HL-60/S4 (cell line): ENCODE measurements around the gene RAI1.

ENCODE experiments used
- in situ Hi-C: fragments of 300-500 bp; cut with MboI; formaldehyde crosslinking; loops from 2 replicates; pipeline ENCODE4 v1.14.3; 2022; ENCODE audit warnings: low sequenced_read_pairs

The RAI1 gene

GRCh38 chr17:17696085-17696484 lies 14.8 kb downstream of the RAI1 start:
- in situ Hi-C loops, result loop anchor here (25.0 kb wide), 1 partner anchor 341 kb away; the partner anchor contains the start of genes ATPAF2 and GID4

DNA sequence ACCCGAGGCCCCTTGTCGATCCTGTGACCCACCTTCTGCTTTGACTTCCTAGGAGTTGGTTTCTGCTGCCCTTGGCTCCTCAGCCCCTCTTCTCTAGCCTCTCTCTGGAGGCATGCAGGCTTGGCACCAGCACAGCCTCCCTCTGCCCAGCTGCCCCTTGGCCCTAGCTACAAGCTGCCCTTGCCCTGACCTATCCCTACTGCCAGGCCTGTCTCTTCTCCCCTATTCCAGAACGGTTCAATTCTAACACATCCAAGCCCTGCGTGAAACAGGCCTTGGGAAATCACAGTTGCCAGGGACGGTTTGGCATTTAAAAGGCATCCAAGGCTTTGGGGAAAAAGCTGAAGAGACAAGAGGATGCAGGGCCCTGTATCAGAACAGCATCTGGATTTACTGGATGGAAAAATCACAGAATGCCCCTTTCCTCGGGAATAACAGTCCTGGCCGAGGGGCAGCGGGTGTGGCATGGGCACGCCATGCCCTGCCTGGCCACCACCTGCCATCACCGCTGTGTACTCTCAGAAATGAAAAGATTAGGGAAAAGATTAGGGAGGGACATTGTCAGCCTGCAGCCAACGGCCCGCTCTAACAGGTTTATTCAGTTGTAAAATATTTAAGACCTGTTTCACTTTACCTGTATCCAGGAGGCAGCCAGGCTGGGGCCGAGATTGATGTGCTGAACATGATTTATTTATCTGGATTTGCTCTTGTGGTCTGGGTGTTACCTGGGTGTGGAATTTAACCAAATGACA lies 15.8 kb downstream of the RAI1 start:
- in situ Hi-C loops, result loop anchor here (25.0 kb wide), 1 partner anchor 340 kb away; the partner anchor contains the start of genes ATPAF2 and GID4

DNA sequence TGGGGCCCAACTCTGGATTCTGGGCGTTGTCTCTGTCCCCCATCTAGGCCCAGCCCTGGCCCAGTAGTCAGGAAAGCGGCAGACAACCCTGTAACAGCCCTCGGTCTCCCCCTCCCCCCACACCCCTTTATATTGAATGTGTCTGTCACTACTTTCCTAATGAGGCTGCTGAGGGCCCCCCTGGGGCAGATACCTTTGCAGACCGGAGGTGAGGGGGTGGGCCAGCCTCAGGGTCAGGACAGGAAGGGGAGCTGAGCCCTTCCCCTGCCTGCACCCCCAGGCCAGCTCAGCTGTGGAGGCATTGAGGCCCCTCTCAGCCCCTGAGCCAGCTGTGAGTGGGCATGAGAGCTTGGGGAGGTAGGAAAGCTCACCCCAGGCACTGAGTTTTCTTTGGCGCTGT lies 17.1 kb downstream of the RAI1 start:
- in situ Hi-C loops, result loop anchor here (25.0 kb wide), 1 partner anchor 339 kb away; the partner anchor contains the start of genes ATPAF2 and GID4

DNA sequence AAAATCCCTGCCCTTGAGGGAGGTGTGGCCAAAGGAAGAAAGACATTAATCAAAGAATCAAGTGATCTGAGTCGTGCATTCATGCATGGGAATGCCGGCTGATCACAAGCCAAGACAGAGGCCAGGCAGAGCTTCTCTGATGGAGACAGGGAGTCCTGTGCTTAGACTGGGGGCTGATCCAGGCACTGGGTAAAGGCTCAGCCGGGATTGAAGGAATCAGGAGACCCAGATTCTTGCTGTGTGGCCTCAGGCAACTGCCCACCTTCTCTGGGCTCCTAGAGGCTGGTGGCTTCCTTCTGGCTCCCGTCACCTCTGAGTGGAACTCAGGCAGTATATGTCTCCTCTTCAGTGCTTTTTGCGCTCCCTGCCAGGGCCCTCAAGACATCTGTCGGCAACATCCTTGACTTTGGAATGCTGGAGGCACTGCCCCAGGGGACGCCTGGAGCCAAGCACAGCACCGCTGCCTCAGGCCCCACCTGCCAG lies 17.7 kb downstream of the RAI1 start:
- in situ Hi-C loops, result loop anchor here (25.0 kb wide), 1 partner anchor 338 kb away; the partner anchor contains the start of genes ATPAF2 and GID4

GRCh38 chr17:17699491-17699890 lies 18.2 kb downstream of the RAI1 start:
- in situ Hi-C loops, result loop anchor here (25.0 kb wide), 1 partner anchor 338 kb away; the partner anchor contains the start of genes ATPAF2 and GID4

DNA sequence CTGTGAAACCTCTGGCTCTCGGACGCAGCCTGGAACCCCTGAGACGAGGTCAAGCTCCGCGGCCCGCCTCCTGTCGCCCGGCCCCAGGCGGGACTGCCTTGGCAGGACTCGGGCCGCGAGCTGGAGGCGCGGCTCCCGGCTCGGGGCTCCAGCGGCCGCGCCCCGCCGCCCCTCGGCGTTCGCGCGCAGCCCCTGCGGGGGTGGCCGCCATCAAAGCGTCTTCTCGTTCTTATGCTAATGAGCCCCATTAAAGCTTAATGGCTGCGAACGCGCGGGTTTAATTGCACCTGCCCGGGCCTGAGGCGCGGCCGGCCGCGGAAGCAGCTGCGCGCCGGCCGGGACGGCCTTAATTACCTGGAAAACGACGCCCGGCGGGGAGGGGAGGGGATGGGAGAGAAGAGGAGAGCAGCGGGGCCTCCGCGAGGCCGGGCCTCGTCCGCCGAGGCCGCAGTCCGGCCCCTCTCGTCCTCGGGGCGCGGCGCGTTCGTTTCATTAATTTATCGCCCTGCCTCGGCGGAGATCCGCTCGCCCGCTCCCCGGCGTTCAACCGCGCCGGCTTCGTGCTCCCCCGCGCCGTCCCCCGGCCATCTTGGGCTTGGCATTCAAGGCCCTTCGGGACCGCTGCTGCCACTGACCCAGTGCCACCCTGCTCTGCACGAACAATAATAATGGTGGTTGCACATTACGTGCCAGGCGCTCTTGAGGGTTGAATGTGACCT lies 19.2 kb downstream of the RAI1 start:
- in situ Hi-C loops, result no loop called here

DNA sequence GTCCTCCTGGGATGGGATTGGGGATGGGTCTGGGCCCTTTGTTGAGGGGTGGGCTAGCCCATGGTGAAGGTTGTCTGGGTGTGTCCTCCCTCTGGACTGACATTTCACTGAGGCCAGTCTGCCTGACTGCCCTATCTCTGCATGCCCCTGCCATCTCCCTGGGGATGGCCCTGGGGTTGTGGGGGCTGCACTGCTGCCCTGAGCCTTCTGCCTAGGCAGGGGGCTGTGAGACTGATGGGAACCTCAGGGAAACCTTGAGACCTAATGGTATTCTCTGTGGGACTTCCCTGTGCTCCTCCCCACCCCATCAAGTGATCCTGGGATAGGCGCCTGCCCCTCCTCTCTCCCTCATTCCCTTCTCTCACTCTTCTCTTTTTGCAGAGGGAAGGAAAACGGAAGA lies 19.9 kb downstream of the RAI1 start:
- in situ Hi-C loops, result no loop called here

DNA sequence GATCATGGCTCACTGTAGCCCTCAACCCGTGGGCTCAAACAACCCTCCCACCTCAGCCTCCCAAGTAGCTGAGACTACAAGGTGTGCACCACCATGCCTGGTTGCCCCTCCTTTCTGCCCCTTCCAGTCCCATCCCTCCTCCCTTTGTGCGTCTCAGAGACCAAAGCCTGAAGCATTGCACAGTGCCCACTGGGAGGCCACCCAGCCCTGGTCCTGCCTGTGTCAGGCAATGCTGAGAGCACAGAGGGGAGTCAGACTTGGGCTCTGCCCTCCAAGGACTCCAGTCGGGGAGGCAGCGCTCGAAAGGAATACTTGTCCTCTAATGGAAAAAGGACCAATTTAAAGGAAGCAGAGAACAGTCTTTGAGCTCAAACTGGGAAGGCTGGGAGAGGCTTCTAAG lies 20.4 kb downstream of the RAI1 start:
- in situ Hi-C loops, result no loop called here

- in situ Hi-C loops, result no loop called here
Measured at GRCh38 chr17:17702449-17703139, 21.3 kb downstream of the RAI1 start.

DNA sequence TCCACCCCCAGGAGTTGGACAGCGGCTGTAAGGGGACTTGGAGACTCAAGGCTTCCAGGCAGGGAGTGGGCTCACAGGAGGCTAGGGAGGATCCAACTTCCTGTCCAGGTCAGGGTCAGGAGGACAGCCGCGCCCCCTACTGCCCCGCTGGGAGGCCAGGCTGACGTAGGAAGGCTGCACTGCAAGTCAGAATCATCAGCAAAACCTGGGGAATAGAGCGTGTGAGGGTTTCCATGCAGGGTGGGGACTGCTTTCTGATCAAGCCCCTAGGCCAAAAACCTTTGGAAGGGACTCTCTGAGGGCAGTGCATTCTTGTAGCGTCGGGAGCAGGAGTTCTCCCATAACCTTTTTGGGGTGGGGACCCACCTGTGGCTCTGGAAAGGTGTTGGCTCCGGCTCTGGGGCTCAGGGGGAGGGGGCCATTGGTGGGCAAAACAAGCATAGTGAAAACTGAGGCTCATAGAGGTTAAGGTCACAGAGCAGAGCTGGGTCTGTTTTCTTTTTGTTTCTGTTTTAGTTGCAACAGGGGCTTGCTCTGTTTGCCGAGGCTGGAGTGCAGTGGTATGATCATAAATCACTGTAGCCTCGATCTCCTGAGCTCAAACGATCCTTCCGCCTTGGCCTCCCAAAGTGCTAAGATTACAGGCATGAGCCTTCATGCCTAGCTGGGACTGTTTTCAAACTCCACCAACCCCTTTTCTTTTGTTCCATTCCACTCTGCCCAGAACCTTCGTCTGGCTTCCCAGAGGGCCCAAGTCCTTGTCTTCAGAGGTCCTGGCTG lies 22.1 kb downstream of the RAI1 start:
- in situ Hi-C loops, result no loop called here

- in situ Hi-C loops, result no loop called here
Measured at GRCh38 chr17:17704931-17705330, 23.7 kb downstream of the RAI1 start.

DNA sequence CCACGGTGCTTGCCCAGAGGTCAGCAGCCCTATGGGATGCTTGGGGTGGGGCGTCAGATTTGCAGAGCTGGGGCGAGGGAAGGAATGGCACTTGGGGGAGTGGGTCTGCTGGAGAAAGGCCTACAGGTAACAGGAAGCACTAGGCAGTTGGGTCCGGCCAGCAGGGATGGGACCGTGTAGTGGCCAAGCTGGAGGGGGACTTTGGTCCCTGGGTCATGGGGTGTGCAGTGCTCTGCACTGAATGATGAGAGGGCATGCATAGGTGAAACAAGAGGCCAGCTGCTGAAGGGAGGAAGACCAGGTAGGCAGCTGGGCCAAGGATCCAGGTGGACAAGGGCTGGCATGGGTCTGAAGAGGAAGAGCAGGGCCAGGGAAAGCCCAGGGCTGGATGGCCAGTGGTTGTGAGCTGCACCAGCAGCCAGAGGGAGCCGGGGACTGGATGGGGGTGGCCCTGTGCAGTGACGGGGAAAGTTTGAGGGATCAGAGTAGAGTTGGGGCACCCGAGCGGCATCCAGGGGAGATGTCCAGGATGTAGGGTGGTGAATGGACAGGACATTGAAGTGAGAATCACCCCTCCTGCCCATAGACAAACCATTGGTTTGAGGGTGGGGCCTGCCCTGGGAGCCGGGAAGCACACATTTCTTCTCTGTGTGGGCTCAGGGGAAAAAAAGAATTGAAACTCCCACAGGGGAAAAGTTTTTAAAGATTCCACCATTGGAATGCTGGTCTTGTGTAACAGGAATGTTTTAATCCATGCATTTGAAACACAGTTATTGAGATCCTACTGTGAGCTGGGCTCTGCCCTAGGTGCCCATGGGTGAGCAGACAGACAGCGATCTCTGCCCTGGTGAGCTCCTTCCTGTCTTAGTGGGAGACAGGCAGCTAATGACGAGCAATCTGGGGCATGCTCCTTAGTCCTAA lies 25.1 kb downstream of the RAI1 start:
- in situ Hi-C loops, result no loop called here

DNA sequence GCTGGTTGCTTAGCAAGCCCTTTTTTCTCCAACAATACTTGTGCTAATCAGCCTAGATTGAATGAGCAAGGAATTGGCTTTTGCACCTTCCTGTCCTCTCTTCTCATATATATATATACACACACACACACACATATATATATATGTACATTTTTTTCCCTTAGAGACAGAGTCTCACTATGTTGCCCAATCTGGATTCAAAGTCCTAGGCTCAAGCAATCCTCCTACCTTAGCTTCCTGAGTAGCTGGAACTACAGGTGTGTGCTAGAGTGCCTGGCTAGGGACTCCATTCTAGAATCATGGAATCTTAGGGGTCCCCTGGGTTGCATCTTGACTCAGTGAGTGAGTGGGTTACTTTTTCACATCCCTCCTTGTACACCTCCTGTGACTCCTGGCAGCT lies 27.0 kb downstream of the RAI1 start:
- in situ Hi-C loops, result no loop called here

DNA sequence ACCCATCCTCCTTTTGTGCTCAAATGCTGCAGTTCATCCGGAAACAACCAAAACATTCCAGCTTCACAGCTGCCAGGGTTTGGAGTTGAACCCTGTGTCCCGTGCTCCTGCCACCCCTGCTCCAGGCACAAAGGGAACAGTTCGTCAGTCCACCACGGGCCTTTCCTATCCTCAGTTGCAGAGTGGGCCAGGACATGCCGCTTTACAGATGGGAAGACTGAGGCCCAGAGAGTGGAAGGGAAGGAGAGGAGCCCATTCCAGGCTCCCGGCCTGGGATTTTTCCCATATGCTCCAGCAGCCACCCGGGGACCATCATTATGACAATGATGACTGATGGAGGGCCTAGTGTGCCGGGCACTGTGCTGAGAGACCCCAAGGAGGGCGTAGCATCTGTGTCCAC lies 27.6 kb downstream of the RAI1 start:
- in situ Hi-C loops, result no loop called here

GRCh38 chr17:17709815-17710321 lies 28.6 kb downstream of the RAI1 start:
- in situ Hi-C loops, result no loop called here

GRCh38 chr17:17710355-17710727 lies 29.1 kb downstream of the RAI1 start:
- in situ Hi-C loops, result no loop called here

GRCh38 chr17:17710728-17711541 lies 29.7 kb downstream of the RAI1 start:
- in situ Hi-C loops, result no loop called here

GRCh38 chr17:17711641-17712162 lies 30.4 kb downstream of the RAI1 start:
- in situ Hi-C loops, result no loop called here
